Hematopoietic multipotent progenitor cell treated with erythropoietin and hydrocortisone succinate and interleukin-3 and kit ligand, for 17 days (in vitro differentiated cells): ENCODE data around the gene IL17RE.
"Not testable (repeated sequence)": the region's sequence is repeated elsewhere in the genome, so short reads cannot be mapped to it uniquely, and the experiment has no call there.

Experiments
- DNase-seq: peaks from one replicate; pipeline ENCODE4 v3.0.0-alpha.2; 2015; ENCODE audit warnings: low spot score

IL17RE gene, protein sequence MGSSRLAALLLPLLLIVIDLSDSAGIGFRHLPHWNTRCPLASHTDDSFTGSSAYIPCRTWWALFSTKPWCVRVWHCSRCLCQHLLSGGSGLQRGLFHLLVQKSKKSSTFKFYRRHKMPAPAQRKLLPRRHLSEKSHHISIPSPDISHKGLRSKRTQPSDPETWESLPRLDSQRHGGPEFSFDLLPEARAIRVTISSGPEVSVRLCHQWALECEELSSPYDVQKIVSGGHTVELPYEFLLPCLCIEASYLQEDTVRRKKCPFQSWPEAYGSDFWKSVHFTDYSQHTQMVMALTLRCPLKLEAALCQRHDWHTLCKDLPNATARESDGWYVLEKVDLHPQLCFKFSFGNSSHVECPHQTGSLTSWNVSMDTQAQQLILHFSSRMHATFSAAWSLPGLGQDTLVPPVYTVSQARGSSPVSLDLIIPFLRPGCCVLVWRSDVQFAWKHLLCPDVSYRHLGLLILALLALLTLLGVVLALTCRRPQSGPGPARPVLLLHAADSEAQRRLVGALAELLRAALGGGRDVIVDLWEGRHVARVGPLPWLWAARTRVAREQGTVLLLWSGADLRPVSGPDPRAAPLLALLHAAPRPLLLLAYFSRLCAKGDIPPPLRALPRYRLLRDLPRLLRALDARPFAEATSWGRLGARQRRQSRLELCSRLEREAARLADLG

DNA sequence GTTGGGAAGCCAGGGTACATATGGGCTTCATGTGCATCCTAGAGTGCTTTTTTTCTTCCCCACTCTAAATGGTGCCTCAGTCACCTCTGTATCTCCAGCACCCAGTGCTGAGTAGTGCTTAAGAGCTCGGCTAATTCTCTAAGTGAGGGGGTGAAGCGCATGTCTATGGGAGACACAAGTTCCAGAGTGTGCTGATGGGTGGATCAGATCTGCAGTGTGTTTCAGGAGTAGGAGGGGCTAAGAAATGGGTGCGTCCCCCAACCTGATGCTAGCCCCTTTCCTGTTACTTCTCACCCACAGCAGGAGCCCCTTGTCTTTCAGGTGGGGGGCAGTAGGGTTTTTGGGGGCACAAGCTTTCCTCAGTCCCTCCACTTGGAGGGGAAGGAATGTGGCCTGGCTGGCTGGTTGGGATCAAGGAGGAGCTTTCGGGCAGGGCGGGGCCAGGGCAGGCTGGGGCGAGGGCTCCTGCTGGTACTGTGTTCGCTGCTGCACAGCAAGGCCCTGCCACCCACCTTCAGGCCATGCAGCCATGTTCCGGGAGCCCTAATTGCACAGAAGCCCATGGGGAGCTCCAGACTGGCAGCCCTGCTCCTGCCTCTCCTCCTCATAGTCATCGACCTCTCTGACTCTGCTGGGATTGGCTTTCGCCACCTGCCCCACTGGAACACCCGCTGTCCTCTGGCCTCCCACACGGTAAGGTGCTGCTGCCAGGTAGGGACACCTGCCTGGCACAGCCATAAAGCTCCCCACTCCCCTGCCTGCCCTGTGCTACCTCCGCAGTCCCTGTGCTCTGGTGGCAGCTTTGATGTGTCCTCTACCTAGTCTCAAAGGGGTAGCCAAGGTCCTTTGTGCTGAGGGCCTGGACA is at the start of gene IL17RE:
Gene IL17RE, plus strand, starts transcription at position 477 of the 866 bp plus-strand sequence. Its CDS starts 85 bp downstream, at position 562.
- no peak for DNase-seq

DNA sequence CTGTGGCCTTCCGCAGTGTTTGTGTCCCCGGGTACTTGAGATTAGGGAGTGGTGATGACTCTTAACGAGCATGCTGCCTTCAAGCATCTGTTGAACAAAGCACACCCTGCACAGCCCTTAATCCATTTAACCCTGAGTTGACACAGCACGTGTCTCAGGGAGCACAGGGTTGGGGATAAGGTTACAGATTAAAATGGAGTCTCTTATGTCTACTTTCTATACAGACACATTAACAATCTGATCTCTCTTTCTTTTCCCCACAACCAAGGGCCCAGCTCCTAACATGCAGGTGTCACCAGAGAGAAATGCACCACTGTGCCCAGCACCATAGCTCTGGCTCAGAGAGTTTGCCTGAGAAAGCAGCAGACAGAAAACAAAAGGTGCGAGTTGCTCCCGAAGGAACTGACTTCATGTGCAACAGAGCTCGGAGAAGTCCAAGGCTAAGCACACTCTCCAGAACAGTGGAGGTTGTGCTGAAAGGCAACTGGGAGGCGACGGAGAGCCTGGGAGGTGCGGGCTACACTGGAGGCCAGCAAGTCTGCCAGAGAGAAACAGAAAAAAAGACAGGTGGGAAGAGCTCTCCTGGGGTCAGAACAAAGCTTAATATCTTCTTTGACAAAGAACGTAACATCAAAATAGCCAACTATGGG is 48.2 kb upstream of the IL17RE start:
- DNase-seq: not testable (repeated sequence)

DNA sequence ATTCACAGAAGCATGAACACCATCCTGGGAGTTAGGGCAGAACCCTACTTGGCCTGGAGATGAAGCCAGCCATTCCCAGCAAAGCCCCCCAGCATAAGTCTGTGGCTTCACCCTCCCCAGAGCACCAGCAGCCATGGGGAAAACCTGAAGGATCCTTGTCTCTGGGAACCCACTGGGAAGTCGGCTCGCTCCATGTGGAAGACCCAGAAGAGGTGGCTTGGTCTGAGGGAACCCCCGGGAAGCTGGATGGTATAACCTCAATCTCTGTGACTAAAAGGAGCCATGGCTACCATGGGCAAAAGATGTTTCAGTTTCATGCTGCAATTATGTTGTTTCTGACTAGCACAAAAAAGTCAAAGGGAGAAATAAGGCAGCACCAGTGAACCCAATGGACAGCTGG is 47.1 kb upstream of the IL17RE start:
- no peak for DNase-seq

DNA sequence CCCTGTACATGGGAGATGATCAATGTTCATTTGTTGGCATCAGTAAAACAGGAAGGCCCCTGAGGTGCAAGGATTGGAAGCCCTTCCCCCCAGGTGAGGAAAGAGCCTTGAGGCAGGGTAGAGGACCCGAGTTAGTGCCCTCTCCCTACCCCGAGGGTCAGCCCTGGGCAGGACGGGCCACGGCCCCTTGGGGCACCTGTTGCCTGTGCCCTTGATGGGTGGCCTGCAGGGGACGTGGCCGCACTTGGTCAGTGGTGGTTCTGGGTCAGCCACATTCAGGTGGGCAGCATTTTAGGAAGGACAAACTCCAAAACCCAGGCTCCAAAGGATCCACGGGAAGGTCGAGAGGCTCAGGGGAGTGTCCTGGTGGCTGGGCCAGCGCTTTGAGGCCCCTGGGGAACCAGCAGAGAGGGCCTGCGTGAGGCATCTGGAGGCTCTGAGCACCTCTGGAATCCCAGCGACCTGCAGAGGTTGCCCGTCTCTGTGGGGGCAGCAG is 43.1 kb upstream of the IL17RE start:
- no peak for DNase-seq

DNA sequence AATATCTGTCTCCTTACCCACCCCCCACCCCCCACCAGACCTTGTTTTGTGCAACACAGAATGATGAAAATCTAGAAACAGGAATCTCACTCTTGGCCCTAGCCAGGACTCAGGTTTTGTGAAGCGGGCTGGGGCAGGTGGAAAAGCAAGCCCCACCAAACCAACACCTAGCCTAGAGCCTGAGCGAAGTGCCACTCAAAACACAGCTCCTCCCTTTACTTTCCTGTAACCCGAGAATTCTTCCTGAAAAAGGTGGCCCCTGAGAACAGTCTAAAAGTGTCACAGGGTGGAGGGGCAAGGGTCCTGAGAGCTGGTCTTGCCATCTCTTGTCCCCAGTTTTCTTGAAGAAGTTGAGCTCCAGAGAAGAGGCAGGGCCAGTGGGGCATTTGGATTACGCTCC is 41.4 kb upstream of the IL17RE start:
- no peak for DNase-seq

DNA sequence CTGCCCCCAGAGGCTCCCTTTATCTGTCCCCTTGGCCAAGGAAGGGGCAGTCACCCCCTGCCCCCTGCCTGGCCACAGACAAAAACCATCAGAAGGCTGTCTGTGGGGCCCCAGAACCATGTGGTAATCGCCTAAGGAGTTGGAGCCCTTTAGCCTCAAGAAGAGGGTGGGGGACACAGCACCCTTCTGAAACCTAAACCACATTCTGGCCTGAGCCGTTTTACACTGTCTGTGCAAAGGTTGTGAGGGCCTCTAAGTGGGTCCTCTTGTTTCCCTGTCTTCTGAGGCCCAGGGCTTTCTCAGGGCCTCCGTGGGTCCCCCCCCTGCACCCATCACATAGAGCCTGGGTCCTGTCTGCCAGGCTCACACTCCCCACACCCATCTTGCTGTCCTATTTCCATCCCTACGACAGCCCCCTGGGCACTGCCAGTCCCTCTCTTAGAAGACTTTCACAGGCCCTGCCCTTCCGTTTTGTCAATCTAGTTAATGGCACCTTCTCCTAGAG is 41.0 kb upstream of the IL17RE start:
- DNase-seq: no peak

DNA sequence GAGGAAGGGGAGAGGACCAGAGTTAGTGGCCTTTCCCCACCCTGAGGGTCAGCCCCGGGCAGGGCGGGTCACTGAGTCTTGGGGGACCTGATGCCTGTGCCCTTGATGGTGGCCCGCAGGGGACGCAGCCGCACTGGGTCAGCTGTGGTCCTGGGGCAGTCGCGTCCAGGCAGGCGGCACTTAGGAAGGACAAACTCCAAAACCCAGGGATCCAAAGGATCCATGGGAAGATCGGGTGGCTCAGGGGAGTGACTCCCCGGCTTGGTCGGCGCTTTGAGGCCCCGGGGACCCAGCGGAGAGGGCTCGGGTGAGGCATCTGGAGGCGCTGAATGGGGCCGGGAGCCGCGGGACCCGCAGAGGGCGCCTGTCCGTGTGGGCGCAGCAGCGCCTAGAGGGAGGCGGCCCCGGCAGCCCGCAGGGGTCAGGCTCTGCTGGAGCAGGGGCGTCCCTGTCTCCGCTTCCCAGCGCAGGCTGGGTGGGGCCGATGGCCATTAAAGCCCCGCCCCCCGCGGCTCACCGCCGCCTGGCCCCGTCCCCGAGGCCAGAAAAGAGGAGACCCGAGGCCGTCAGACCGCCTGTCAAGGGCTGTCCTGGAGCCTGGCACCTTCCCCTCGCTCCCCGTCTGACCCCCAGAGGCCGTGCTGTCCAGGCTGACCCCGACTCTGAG is 40.1 kb upstream of the IL17RE start:
- DNase-seq: no peak

DNA sequence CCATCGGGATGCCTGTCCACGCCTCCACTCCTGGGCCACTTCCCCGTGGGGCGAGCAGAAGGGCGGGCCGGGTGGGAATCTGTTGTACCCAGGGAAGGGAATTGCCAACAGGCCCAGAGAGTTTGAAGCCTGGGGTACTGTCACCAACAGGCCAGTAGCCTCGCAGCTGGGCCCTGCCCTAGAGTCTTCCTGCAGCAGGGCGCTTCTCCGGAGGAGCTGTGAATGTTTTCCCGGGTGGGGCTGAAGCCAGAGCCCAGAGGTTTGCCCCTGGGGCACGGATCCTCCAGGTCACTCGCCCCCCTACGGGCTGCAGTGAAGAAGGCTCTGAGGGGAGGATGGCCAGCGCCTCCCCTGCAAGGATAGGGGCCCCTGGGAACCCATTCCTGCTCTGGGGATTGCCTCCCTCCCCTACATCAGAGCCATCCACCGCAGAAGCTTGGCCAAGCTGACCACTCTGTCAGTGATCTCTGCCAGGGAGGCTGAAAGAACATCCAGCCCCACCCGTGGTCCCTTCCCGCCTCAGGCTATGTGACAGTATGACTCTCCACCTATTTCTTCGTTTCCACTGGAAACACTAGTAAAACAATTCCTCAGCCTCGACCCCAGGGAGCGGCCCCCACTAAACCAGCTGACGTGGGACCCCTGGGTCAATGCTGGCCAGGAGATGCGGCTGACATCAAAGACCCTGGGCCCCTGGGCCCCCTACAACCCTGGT is 39.4 kb upstream of the IL17RE start:
- DNase-seq: no peak

DNA sequence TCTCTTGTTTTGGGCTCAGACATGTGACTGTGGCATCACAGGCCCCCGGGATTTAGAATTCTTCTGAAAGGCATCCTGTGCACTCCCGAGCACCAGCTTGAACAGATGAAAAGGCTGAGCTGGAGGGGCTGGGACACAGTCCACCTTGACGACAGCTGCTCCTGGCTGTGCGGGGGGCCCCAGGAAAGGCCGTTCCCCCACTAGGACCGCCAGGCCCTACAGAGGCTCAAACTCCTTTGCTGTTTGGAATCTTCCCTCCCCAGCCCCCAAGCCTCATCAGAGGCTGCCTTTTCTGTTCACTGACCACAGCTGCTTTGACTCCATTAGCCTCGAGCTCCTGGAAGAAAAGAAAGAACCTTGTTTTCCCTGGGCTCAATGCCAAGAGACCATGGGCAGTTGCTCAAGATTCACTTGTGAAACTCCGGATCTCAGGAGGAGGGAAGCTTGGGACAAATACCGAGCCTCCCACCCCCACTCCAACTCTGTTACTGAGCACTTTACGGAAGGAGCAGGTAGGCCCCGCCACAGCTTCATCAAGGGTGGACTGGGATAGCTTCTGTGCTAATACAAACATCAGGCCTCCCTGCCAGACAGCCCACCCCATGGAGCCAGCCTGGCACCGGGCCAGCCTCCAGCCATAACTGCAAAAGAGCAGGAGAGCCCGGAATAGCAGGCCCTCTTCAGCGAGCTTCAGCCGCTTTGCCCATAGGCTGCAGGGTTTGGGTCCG is 38.3 kb upstream of the IL17RE start:
- no peak for DNase-seq

DNA sequence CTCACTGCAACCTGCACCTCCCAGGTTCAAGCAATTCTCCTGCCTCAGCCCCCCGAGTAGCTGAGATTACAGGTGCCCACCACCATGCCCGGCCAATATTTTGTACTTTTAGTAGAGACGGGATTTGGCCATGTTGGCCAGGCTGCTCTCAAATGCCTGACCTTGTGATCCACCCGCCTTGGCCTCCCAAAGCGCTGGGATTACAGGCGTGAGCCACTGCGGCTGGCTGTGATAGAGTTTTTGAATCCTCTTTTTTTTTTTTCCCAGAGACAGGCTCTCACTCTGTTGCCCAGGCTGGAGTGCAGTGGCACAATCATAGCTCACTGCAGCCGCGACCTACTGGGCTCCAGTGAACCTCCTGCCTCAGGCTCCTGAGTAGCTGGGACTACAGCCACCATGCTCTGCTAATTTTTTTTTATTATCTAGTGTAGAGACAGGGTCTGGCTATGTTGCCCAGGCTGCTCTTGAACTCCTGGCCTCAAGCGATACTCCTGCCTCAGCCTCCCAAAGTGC is 37.5 kb upstream of the IL17RE start:
- DNase-seq: not testable (repeated sequence)

DNA sequence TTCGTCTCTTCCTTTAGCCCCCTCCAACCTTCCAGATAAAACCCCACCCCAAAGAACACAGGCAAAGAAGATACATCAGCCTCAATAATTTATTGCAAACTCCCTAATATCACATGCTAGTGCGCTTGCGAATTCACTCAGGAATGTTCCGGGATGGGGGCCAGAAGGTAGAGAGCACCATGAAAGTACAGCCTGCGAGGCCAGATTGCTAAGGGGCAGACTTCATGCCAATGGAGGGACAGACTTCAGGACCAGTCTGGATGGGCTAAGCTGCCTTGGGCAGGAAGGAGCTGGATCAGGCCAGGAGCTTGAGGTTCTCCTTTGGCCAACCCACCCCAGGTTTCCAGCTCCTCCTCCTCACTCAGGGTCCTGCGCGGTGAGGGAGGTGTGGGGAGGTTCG is 36.0 kb upstream of the IL17RE start:
- DNase-seq: no peak

DNA sequence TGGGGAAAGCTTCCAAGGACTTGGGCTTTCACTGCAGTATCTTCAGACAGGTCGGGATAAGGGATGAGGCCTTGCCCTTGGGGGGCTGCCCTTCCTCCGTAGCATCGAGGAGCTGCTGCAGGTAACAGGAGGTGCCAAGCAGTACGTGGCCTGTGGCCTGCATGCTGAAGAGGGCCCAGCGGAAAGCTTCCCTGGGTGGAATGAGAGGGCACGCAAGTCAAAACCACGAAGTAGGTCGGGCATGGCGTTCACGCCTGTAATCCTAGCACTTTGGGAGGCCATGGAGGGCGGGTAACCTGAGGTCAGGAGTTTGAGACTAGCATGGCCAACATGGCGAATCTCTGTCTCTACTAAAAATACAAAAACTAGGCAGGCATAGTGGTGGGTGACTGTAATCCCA is 35.5 kb upstream of the IL17RE start:
- DNase-seq: no peak

DNA sequence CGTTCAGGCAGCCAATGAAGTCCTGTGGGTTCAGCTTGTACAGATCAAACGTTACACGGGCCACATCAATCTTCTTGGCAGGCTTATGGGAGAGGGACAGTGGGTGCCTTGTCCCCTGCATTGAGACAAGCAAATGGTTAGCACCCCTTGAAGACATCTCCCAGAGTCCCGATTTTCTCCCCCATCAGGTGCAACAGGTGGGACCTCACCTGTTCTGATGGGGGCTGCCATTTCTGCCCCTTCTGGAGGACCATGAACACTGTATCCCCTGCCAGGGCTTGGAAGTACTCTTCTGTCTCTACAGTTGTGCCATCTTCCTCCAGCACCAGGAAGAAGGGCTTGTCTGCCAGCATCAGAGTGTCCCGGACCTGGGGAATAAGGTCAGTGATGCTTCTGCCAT is 32.7 kb upstream of the IL17RE start:
- no peak for DNase-seq

DNA sequence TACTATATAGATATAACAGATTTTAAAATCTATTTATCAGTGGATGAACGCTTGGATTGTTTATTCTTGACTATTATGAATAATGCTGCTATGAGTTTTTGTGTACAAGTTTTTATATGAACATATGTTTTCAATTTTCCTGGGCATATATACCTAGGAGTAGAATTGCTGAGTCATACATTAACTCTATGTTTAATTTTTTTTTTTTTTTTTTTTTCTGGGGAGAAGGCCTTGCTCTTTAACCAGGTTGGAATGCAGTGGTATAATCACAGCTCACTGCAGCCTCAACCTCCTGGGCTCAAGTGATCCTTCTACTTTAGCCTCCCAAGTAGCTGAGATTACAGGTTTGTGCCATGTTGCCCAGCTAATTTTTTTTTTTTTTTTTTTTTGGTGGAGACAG is 31.7 kb upstream of the IL17RE start:
- no peak for DNase-seq

DNA sequence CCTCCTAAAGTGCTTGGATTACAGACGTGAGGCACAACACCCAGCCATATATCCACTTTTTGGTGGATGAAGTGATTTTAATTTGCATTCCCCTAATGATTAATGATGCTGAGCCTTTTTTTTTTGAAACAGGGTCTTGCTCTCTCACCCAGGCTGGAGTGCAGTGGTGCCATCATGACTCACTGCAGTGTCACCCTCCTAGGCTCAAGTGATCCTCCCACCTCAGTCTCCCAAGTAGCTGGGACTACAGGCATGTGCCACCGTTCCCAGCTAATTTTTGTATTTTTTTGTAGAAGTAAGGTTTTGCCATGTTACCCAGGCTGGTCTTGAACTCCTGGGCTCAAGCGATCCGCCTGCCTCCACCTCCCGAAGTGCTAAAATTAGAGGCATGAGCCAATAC is 30.6 kb upstream of the IL17RE start:
- DNase-seq: not testable (repeated sequence)

DNA sequence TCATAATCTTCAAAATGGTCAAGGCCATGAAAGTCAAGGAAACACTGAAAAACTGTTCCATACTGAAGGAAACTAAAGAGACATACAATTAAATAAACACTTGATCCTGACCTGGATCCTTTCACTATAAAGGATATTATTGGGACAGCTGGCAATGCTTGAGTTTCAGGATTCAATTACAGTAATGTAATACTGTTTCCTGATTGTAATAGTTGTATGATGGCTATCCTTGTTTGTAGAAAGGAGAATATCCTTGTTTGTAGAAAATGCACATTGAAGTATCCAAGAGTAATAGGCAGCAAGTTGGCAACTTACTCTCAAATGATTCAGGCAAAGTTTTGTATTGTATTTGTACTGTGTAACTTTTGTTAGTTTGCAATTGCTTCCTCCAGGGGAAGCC is 27.2 kb upstream of the IL17RE start:
- DNase-seq: no peak

DNA sequence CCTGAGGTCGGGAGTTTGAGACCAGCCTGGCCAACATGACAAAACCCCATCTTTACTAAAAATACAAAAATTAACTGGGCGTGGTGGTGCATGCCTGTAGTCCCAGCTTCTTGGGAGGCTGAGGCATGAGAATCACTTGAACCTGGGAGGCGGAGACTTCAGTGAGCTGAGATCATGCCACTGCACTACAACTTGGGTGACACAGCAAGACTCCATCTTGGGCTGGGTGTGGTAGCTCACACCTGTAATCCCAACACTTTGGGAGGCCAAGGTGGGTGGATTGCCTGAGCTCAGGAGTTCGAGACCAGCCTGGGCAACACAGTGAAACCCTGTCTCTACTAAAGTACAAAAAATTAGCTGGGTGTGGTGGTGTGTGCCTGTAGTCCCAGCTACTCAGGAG is 26.4 kb upstream of the IL17RE start:
- DNase-seq: not testable (repeated sequence)

DNA sequence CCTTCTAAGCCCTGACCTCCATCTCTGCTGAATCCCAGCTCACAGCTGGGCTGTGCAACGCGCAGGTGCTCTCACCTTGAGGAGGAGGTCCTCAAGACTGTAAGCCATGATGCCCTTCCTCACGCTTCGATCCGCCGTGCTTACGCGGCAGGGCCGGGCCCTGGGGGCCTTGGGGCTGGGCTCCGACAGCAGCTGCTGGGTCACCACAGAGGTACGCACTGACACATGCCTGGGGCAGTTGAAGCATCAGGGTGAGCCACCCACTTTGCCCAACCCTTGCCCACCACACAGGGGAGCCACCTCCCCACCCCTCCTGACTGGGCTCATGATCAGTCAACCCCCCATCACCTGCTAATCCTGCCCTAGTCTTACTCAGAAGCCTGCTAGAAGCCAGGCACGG is 25.7 kb upstream of the IL17RE start:
- no peak for DNase-seq

DNA sequence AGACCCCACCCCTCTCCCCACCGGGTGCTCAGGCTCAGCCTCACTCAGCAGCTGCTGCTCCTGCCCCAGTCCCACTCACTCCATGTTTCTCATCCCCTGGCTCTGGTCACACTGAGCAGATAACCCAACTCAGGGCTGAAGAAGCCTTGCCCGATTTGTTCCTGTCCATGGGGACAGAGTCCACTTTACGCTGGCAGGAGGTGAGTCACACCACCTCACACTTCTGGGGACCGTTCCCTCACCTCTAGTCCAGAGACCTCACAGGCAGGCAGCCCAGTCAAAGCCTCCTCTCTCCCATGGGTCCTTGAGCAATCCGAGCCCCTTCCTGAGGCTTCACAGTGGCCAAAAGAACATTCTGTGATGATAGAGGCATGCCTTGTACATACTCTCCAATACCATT is 23.9 kb upstream of the IL17RE start:
- no peak for DNase-seq
